Measurements from ENCODE around the gene CCDC6.
"Not testable (repeated sequence)": the region's sequence is repeated elsewhere in the genome, so short reads cannot be mapped to it uniquely, and the experiment has no call there.

CCDC6 gene

DNA sequence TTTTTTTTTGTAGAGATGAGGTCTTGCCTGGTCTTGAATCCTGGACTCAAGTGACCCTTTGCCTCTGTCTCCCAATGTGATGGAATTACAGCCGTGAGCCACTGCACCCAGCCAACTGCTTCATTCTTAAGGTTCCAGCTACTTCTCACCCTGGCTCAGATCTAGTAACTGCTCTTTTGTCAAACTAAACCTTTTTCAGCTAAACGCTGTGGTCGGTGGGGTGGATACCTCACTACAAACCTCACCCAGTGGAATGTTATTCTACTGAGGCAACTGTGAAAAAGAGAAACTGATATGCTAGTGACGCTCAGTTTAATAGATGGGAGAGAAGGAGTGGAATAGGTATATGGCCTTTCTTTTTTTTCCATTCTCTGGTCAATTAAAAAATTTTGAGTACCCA is 151.4 kb downstream of the CCDC6 start:
- ChIA-PET CTCF (no interaction called here), POLR2A (no interaction called here)
- no peak for TF ChIP-seq CTCF (IDR thresholded peaks at IDR 0.05; ENCODE audit: control extremely low read depth, extremely low read depth, low read depth, missing control alignments)

DNA sequence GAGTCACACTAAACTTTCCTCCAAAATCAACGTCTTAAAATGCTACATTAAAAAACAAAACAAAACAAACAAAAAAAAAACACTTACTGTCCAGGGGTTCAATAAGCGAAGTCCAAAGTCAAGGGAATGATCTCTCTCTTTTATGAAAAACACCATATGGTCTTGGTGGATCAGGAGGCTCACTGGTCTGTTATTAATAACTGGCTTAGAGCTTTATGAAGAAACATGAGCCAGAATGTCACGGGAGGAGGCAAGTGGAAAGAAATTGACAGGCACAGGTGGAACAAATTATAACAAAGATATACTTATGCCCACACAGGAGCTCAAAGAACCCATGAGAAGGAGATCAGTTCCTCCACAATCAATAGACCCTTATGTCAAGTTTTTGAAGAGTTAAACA is 153.1 kb downstream of the CCDC6 start, which contains the start of gene MRLN:
MRLN (minus strand) TSS at position 189 of the 400 bp plus-strand sequence.
- POLR2A ChIA-PET, result no interaction called here
- DNase-seq (ENCODE audit: extremely low spot score), result no peak
- CTCF ChIA-PET, result no interaction called here
- TF ChIP-seq CTCF (IDR thresholded peaks at IDR 0.05; ENCODE audit: control extremely low read depth, extremely low read depth, low read depth, missing control alignments), result no peak

More for the DNA sequence above, 151.4 kb downstream of the CCDC6 start:
- DNase-seq (ENCODE audit: extremely low spot score), result no peak

DNA sequence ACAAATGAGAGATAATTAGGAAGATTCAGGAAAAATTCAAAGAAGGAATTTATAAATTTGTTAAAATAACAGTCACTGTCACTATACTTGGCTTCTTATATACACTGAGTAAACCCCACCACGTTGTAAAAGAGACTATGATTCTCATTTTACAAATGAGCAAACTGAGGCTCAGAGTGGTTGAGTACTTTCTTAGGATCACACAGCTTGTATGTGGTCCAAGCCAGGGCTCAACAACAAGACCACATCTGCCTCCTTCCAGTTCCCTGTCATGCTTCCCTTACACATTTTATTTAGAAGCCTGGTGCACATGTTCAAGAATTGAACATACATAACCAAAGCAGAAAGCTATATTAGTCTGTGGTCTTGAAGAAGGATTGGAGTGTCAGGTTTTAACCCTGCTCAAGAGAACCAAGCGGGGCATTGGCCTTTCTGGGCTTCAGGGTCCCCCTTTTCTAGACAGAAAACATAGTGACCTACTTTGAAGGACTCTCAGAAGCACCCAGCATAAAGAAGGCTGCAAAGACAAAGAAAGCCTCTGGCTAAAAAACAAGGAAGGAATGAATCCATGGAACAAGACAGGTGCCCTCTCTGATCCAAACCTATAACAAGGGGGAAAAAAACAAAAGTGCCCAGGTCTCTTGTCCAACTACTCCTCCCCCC is 153.9 kb downstream of the CCDC6 start:
- CTCF ChIA-PET, result no interaction called here
- POLR2A ChIA-PET, result no interaction called here
- no peak for TF ChIP-seq CTCF (IDR thresholded peaks at IDR 0.05; ENCODE audit: control extremely low read depth, extremely low read depth, low read depth, missing control alignments)
- no peak for DNase-seq (ENCODE audit: extremely low spot score)

GRCh38 chr10:59750155-59750945 is 156.0 kb downstream of the CCDC6 start:
- TF ChIP-seq CTCF (IDR thresholded peaks at IDR 0.05; ENCODE audit: control extremely low read depth, extremely low read depth, low read depth, missing control alignments), result no peak

DNA sequence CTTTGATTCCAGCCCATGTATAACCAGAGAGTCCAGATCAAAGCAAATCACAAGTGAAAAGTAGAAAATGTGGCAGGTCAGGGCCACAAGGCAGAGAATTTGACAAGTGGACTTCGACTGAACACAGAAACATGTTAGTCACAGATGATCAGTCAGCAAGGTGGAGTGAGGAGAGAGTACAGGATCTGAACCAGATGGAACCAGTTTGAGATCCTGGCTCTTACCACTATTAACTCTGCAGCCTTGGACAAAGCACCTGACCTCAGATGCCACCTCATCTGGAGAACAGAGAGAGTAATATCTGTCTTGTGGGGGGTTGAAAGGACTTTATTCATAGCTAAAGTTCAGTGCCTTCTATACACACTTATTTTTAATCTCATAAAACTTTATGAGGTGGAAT is 157.5 kb downstream of the CCDC6 start:
- ChIA-PET POLR2A (no interaction called here), CTCF (interaction anchor here (1.5 kb wide), 1 partner anchor 123 kb away, joined by 4 read pairs; no protein-coding TSS in a partner anchor)
- no peak for TF ChIP-seq CTCF (IDR thresholded peaks at IDR 0.05; ENCODE audit: control extremely low read depth, extremely low read depth, low read depth, missing control alignments)
- DNase-seq (ENCODE audit: extremely low spot score), result no peak

More at GRCh38 chr10:59750155-59750945, 156.0 kb downstream of the CCDC6 start:
- DNase-seq (ENCODE audit: extremely low spot score), result no peak
- ChIA-PET POLR2A (no interaction called here), CTCF (no interaction called here)

DNA sequence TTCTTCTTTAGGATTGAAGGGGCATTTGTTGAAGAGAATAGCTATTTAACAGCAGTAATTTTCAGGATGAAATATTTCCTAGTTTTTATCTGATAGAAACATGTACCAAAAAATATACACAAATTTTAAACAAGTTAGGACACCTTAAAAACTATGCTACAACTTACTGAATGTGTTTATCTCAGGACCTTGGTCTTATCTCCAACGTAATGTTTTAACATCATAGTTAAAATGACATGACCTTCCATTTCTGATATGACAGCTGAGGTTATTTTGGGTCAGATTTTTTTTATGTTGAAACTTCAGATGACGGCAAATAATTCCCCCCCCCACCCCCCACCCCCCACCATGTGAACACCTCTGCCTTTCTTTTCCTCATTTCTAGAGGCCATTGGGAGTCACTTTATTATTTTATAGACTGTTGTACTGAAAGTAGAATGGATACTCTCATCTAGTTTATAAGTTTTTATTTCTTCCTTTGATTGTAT is 161.1 kb downstream of the CCDC6 start:
- no peak for TF ChIP-seq CTCF (IDR thresholded peaks at IDR 0.05; ENCODE audit: control extremely low read depth, extremely low read depth, low read depth, missing control alignments)
- ChIA-PET CTCF (interaction anchor here (1.1 kb wide), 1 partner anchor 122 kb away, joined by 4 read pairs; no protein-coding TSS in a partner anchor), POLR2A (no interaction called here)
- no peak for DNase-seq (ENCODE audit: extremely low spot score)

DNA sequence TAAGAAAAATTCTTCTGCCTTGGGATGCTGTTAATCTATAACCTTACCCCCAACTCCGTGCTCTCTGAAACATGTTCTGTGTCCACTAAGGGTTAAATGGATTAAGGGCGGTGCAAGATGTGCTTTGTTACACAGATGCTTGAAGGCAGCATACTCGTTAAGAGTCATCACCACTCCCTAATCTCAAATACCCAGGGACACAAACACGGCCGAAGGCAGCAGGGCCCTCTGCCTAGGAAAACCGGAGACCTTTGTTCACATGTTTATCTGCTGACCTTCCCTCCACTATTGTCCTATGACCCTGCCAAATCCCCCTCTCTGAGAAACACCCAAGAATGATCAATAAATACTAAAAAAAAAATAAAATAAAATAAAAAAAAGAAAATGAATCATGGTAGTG is 161.6 kb downstream of the CCDC6 start:
- DNase-seq (ENCODE audit: extremely low spot score); POLR2A ChIA-PET; CTCF ChIA-PET: not testable (repeated sequence)

DNA sequence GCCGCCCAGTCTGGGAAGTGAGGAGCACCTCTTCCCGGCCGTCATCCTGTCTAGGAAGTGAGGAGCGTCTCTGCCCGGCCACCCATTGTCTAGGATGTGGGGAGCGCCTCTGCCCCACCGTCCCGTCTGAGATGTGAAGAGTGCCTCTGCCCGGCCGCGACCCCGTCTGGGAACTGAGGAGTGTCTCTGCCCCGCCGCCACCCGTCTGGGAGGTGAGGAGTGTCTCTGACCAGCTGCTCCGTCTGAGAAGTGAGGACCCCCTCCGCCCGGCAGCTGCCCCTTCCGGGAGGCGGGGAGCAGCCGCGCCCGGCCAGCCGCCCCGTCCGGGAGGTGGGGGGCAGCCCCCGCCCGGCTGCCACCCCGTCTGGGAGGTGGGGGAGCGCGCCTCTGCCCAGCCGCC is 162.2 kb downstream of the CCDC6 start:
- CTCF ChIA-PET; POLR2A ChIA-PET; DNase-seq (ENCODE audit: extremely low spot score): not testable (repeated sequence)

Measured in GM10248 (cell line).